Measurements from ENCODE around the gene RAE1. TPM values are rescaled to one million over a fixed set of nuclear protein-coding genes. Genes with fewer than 3 reads are reported as not detected.
"Not testable (repeated sequence)": the region's sequence is repeated elsewhere in the genome, so short reads cannot be mapped to it uniquely, and the experiment has no call there.

Gene RAE1
- total RNA-seq, 1 experiment from 2014 or later: 42.8 TPM

DNA sequence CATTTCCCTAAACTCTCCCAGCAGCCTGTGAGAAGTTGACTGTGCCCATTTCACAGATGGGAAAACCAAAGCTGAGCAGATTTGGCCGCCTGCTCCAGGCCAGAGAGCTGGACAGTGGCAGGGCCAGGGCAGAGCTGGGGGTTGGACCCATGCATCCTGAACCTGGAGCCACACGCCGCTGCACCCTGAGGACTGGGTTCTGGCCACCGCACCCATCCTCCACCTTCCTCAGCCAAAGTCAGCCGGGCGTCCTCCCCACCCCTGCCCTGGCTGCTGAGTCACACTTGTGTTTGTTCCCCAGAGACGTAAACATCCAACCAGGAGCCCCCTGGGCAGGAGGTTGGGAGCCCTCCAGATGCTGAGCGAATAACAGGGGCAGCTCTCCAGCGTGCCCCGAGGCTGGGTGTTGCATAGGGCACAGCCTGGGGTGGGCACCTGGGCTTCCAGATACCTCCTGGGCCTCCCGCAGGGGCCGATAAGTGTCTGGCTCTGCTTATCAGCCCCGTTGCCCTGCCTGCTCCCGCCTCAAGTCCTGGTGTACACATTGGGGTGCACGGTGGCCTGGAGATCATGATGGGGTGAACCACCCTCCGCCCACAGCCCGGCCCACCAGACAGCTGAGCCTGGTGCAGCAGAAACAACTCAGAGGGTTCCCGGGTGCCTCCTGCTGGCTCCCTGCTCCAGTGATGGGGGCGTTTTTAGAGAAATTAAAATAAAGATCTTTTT lies 64.0 kb downstream of the RAE1 start:
- peak; percentile 51 for DNase-seq (ENCODE audit: low spot score)

- DNase-seq (ENCODE audit: low spot score): no peak
Observed at GRCh38 chr20:57415771-57416170, 64.7 kb downstream of the RAE1 start.

- no peak for DNase-seq (ENCODE audit: low spot score)
Observed at GRCh38 chr20:57416296-57417022, 65.4 kb downstream of the RAE1 start.

DNA sequence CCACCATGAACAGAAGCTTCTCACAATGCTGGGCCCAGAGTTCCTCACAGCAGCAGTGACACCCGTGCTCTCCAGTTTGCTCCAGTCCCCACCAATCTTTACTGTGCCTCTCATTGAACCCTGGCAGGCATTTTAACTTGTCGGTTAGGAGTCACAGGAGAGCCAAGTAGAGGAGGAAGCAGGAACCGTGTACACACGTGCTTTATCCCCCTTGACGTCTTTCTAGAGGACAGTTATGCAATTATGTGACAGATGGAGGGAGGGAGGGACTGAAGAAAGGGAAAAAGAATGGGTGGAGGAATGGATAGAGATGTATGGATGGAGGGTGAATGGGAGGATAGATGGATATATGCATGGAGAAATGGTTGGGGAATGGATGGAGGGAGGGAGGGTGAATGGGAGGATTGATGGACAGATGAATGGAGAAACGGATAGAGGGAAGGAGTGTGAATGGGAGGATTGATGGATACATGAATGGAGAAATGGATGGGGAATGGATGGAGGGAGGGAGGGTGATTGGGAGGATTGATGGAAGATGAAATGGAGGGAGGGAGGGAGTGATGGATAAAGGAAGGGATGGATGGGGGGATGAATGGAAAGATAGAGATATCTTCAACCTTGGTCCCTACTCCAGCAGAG lies 66.1 kb downstream of the RAE1 start:
- no peak for DNase-seq (ENCODE audit: low spot score)

DNA sequence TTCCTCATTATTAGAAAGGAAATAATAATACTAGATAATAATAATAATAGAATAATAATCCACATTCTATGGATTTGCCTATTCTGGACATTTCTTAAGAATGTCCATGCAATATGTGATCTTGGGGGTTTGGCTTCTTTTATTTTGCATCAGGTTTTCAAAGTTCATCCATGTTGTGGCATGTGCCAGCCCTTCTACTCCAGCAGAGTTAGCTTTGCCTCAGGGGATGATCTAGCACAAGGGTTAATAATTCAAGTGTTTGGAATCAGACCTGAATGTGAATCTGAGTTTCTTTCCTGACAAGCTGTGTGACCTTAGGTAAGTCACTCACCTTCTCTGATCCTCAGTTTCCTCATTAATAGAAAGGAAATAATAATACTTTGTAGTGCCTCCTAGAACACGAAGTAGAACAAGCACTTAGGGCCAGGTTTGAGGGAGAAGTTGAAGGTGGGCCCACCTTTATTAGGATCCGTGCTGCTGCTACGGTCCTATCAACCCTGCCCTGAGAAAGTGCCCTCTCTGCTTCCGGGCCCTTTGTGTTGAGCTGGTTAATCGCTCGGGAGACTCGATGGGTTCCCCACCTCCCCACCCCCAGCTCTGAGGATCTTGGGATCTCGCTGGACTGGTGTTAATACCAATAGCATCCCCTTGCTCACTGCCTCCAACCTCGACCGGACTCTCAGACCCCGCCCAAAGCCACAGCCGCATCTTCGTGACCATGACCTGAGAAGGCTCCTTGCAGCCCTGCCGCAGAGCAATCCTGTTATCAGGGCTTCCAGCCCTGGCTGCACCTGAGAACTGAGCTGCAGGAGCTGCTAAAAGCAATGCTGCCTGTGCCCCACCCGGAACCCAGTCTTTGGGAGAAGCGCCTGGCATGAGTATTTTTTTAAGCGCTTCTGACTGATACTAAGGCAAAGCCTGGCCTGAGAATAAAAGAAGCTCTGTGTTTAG lies 67.0 kb downstream of the RAE1 start:
- DNase-seq (ENCODE audit: low spot score): no peak

DNA sequence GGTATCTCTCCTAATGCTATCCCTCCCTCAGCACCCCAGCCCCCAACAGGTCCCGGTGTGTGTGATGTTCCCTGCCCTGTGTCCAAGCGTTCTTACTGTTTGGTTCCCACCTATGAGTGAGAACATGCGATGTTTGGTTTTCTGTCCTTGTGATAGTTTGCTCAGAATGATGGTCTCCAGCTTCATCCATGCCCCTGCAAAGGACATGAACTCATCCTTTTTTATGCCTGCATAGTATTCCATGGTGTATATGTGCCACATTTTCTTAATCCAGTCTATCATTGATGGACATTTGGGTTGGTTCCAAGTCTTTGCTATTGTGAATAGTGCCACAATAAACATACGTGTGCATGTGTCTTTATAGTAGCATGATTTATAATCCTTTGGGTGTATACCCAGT lies 68.4 kb downstream of the RAE1 start:
- not testable (repeated sequence) for DNase-seq (ENCODE audit: low spot score)

DNA sequence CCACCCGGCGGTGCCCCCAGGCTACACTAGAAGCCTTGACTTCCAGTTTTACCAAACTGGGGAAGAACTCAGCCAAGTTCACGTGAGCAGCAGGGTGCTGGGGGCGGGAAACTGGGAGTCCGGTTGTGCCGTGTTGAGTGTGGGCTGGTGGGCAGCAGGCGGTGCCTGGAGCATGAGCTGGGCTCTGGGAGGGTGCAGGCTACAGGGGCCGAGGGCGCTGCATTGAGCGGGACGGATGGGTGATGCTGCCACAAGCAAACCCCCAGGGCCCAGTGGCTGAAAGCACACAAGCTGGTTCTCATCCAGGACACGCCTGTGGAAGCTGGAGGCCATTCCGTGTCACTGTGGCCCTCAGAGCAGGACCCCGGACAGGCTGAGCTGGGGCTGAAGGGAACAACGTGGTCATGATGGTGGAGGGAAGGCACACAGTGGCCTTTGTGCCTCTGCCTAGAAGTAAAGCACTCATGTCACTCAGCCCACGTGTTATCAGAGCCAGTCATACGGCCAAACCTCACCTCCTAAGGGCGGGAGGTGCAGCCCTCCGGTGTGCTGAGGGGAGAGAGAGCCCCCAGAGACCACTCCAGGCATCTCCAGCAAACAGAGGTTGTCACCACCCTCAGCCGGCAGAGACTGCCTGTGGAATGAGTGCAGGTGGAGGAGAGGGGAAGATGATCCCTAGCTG lies 69.7 kb downstream of the RAE1 start:
- no peak for DNase-seq (ENCODE audit: low spot score)

DNA sequence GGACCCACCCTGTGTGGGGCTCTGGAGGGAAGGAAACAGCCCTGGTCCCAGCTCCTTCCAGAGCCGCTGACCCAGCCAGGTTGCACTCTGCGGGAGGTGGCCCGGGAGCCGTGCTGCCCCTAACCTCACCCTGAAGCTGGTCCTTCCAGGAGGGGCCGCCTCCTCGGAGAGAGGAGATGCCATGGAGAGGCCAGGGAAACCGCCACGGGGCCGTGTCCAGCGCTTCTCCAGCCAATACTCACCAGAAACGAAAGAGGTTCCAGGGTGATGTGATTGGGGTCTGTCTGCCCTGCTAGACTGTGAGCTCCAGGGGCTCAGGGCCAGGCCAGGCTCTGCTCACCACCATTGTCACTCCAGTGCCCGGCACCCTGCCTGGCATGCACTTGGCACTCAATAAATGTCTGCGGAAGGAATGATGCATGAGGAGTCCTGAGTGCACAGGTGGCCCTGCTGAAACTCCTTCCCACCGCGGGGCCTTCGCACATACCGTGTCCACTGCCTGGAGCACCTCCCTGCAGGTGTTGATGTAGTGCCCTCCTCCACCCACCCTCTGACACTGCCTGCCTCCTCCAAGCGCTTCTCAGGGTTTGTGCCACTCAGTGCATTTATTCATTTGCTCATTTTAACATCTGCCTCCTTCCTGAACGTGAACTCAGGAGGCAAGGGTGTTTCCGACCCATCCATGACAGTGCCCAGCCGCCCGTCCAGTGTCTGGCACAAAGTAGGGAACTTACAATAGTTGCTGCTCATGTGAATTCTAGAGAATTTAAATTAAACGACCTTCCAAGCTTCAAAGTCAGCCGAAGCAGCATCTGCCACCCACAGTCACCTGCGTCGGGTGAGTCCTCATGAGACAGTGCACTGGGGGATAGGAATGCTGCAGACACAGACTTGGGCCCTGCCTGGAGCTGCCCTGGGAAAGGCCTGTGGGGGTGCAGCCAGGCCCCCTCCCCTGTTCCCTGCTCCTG lies 70.5 kb downstream of the RAE1 start:
- DNase-seq (ENCODE audit: low spot score): no peak

DNA sequence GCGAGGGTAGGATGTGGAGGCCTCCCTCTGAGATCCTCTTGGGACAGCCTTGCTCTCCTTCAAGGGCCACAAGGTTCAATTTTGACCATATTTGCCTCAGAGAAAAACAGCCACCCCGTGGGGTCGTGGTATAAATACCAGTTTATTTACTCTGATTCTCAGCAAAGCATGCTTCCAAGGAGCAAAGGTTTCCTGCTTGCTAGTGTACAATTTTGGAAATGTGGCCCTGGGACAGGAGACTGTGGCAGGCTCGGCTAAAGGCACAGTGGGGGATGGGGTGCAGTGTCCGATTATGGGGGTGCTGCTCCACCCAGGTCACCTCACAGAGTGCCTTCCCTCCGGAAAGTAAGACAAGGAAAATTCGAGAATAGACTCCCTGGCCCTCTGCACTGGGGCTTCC lies 71.2 kb downstream of the RAE1 start:
- no peak for DNase-seq (ENCODE audit: low spot score)

GRCh38 chr20:57425150-57426013 lies 74.3 kb downstream of the RAE1 start:
- DNase-seq (ENCODE audit: low spot score): no peak

- DNase-seq (ENCODE audit: low spot score): no peak
Observed at GRCh38 chr20:57426271-57426689, 75.2 kb downstream of the RAE1 start.

DNA sequence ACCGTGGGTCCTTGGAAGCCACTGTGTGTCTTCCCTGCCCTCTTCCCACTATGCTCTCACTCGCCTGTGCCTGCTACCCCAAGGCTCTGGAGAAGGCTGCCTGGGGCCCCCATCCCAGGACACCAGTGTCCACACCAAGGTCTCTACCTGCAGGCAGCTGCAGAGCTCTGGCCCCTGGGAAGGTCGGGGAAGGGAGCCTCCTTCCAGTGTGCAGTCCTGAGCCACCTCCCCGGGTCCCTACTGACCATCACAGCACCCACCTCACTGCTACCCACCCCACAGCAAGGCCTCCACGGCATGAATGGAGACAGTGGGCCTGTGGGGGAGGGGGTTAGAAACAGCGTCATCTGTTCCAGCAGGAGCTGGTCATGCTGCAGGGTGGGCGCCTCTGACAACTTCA lies 75.8 kb downstream of the RAE1 start:
- DNase-seq (ENCODE audit: low spot score): no peak

DNA sequence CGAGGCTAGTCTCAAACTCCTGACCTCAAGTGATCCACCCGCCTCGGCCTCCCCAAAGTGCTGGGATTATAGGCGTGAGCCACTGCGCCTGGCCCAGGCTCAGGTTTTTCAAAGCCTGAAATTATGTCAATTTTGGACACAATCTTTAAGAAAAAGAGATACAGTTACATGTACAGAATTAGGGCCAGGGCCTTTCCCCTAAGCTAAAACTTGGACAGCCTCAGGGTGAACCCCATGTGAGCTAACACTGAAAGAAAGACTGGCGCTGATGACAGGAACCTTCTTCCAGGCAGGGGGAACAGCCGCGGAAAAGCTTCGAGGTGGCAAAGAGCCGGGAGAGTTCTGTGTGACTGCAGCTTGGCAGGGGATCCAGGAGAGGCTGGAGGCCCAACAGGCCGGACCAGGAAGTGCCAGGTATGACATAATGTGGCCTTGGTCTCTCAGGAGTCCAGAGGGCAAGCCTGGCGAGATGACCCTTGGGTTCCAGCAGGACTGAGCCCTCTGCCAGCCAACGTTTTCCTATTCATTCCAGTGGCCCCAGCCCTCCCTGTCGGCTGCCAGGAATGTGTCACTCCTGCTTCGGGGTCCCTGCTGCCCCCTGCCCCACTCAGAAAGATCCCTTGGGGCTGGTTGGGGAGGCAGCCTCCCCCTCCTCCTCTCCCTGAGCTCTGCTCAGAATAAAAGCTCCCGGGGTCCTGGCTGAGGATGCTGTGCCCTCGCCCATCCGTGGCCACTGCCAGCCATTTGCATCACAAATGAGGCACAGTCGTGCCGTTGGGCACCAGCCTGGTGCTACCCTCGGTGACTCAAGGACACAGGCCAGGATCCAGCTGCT lies 77.5 kb downstream of the RAE1 start:
- no peak for DNase-seq (ENCODE audit: low spot score)

Other genes with a start within 250 kb of the RAE1 start
- 7.8 and 10.2 TPM in 2 replicates for gene BMP7, start 84.6 kb upstream of the RAE1 start, total RNA-seq (2014; rRNA removed; shearing (Covaris generic))
- not detected in 2 replicates for gene SPO11, start 21.5 kb upstream of the RAE1 start, total RNA-seq (2014; rRNA removed; shearing (Covaris generic))
- gene RBM38, start 40.1 kb downstream of the RAE1 start, total RNA-seq (2014; rRNA removed; shearing (Covaris generic)): 41.4 and 53.5 TPM in 2 replicates
- not detected in 2 replicates for gene CTCFL, start 173.9 kb downstream of the RAE1 start, total RNA-seq (2014; rRNA removed; shearing (Covaris generic))
- gene PCK1, start 209.9 kb downstream of the RAE1 start, total RNA-seq (2014; rRNA removed; shearing (Covaris generic)): not detected in 2 replicates